ENCODE results near the gene TMSB10.

The TMSB10 gene

DNA sequence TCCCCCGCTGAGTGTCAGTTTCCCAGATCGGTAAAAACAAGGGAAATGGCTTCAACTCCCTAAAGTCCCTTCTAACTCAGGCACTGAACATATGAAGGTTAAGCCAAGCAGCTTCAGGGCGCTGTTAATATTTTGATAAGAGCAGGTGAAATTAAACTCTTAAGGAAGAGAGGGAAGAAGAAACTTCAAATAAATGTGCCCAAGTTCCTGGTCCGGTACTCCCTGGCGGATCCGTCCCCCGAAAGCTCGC is 25.1 kb upstream of the TMSB10 start:
- H3K36me3 ChIP-seq (ENCODE audit: control insufficient read depth, insufficient read depth, low read length): no peaks in the 10 kb centered on the region
- 0% methylated on average over 2 to 7 of the region's 8 CpGs for WGBS, 2 experiments (ENCODE audit: insufficient coverage in 2 of 2)
- peaks cover 7% of the 10 kb centered on the region for H3K4me1 ChIP-seq (ENCODE audit: control insufficient read depth, insufficient read depth, low read length, poor library complexity, severe bottlenecking)
- H3K27ac ChIP-seq (ENCODE audit: low read depth, low read length, severe bottlenecking): no peak overlapping the region
- H3K9me3 ChIP-seq (ENCODE audit: control insufficient read depth, low read length): no peaks in the 10 kb centered on the region
- H3K4me3 ChIP-seq (ENCODE audit: extremely low read depth, insufficient read depth, low read length, poor library complexity, severe bottlenecking): peak overlapping the region; percentile 34

DNA sequence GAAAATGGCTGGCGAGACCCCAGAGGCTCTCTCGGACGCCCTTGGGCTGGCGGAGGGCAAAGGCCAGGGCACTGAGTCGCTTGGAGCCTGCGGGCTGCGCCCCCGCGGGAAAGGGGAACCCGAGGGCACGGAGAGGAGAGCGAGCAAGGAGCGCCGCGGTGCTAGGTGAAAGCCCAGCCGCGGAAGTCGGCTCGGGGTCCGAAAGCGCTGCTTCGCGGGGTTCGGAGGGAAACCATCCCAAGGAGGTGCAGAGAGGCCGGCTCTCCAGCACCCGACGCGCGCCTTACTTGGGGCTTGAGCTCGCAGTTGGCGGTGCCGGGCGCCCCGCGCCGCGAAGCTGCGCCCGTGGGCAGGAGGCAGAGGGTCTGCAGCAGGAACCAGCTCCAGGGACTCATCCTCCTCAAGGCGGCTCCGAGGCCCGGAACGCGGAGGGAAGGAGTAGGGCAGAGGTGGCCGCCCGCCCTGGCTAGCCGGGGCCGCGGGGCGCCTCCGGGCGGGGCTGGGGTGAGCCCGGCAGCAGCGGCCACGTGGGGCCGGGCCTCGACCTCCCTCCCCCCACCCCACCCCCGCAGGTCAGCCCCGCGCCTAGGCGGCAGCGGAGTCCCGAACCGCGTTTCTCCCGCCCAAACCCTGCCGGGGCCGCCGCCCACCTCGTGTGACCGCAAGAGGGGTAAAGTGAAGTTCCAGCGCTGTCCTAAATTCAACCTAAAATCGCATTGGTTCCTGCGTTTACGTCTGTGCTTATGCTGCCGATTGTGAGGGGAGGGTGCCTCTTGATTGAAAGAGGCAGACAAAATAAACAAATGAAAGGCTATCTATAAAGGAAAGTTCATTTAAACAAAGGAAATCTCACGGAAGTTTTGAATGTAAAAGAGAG is 24.6 kb upstream of the TMSB10 start, which contains the start of gene TRABD2A:
TRABD2A (minus strand) TSS at position 440 of the 877 bp plus-strand sequence; CDS start at position 395, 45 bp downstream.
- Histone ChIP-seq H3K27ac (ENCODE audit: low read depth, low read length, severe bottlenecking) (no peak within 1 kb of the TSS), H3K36me3 (ENCODE audit: control insufficient read depth, insufficient read depth, low read length) (no peaks in the 10 kb centered on the region), H3K9me3 (ENCODE audit: control insufficient read depth, low read length) (no peaks in the 10 kb centered on the region), H3K4me1 (ENCODE audit: control insufficient read depth, insufficient read depth, low read length, poor library complexity, severe bottlenecking) (peaks cover 7% of the 10 kb centered on the region), H3K4me3 (ENCODE audit: extremely low read depth, insufficient read depth, low read length, poor library complexity, severe bottlenecking) (peak within 1 kb of the TSS; percentile 34)
- WGBS, 2 experiments (ENCODE audit: insufficient coverage in 2 of 2): 0% methylated on average over 38 to 47 of the region's 77 CpGs

DNA sequence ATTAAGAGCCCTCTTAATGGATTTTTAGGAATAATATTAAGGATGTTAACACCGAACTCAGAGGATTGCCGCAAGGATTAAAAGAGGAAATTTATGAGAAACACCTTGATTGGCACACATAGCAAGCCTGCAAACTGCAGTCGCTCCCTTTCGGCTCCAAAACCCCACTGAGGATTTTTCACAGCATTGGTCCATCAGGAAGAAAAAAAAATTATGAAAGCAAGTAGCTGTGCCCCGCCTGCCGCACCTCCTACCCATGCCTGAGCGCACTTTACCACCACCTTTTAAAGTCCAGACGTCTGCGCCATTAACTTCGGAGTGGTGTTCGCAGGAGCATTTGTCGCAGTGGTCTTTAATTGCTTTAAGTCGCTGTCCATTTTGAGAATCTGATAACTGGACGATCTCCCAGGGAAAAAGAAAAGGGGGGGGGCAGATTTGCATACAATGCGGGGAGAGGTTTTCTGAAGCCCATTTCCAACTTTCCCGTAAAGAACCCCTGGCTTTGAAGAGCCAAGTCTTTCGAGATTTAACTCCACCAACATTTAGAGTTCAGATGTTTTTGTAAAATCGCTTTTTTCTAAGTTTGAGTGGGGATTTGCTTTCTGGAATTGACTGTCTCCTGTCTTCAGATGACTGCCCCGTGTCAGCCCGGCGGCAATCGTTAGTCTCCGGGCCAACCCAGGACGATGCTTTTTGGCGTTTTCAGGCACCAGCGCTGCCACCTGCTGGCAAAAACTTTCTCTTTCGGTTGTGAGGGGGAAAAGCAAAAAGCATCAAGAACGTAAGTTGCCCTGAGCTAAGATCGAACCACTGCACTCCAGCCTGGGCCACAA is 23.7 kb upstream of the TMSB10 start:
- 1% methylated on average over 19 to 20 of the region's 29 CpGs for WGBS, 2 experiments (ENCODE audit: insufficient coverage in 2 of 2)
- H3K27ac ChIP-seq (ENCODE audit: low read depth, low read length, severe bottlenecking): no peak overlapping the region

DNA sequence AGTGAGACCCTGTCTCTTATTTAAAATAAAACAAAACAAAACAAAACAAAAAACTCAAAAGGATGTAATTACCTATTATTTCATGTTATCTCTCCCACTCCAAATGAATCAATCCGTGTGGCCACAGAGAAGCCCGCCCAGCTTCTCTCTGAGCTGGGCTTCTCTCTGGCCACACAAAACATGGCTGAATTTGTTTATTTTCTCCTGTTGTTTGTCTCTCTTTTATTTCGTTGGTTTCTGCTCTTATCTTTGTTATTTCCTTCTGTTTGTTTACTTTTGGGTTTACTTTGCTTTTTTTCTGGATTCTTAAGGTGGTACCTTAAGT is 23.1 kb upstream of the TMSB10 start:
- Histone ChIP-seq H3K36me3 (ENCODE audit: control insufficient read depth, insufficient read depth, low read length) (no peaks in the 10 kb centered on the region), H3K27ac (ENCODE audit: low read depth, low read length, severe bottlenecking) (no peak overlapping the region), H3K4me3 (ENCODE audit: extremely low read depth, insufficient read depth, low read length, poor library complexity, severe bottlenecking) (no peak overlapping the region), H3K4me1 (ENCODE audit: control insufficient read depth, insufficient read depth, low read length, poor library complexity, severe bottlenecking) (peaks cover 7% of the 10 kb centered on the region), H3K9me3 (ENCODE audit: control insufficient read depth, low read length) (no peaks in the 10 kb centered on the region)
- WGBS, 2 experiments (ENCODE audit: insufficient coverage in 2 of 2): 68 to 69% methylated on average over 2 of the region's 3 CpGs

More for the DNA sequence above, 23.7 kb upstream of the TMSB10 start:
- Histone ChIP-seq H3K4me3 (ENCODE audit: extremely low read depth, insufficient read depth, low read length, poor library complexity, severe bottlenecking) (peak overlapping the region; percentile 34), H3K36me3 (ENCODE audit: control insufficient read depth, insufficient read depth, low read length) (no peaks in the 10 kb centered on the region), H3K4me1 (ENCODE audit: control insufficient read depth, insufficient read depth, low read length, poor library complexity, severe bottlenecking) (peaks cover 7% of the 10 kb centered on the region), H3K9me3 (ENCODE audit: control insufficient read depth, low read length) (no peaks in the 10 kb centered on the region)

DNA sequence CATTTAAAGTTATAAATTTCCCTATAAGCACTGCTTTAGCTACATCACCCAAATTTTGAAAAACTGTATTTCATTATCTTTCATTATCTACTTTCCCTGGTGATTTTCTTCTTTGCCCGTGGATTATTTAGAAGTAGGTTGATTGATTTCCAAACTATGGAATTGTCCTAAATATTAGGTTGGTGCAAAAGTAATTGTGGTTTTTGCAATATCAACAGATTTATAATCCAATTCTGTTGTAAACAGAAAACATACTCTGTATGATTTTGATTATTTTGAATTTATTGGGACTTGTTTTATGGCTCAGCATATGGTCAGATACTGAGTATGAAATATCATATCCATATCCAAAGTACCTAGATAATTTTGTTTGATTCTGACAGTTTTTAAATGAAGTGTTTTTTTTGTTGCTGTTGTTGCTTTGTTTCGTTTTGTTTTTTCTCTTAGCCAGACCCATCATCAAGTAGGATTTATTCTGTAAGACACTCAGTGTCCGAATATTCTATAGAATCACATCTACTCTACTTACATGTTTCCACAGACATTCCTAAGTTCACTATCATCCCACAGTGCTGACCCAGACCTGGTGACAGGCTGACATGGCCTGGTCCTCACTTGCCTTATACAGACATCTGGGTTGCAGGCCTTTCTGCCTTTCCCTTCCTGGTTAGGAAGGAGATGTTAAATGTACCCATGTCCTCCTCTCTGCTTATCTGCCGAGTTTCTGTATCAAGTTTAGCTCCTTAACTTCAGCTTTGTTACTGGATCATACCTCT is 22.5 kb upstream of the TMSB10 start:
- WGBS, 2 experiments (ENCODE audit: insufficient coverage in 2 of 2): 75 to 80% methylated on average over 1 of the region's 4 CpGs
- H3K4me1 ChIP-seq (ENCODE audit: control insufficient read depth, insufficient read depth, low read length, poor library complexity, severe bottlenecking): peaks cover 7% of the 10 kb centered on the region
- H3K4me3 ChIP-seq (ENCODE audit: extremely low read depth, insufficient read depth, low read length, poor library complexity, severe bottlenecking): no peak overlapping the region
- H3K9me3 ChIP-seq (ENCODE audit: control insufficient read depth, low read length): no peaks in the 10 kb centered on the region
- no peak overlapping the region for H3K27ac ChIP-seq (ENCODE audit: low read depth, low read length, severe bottlenecking)
- no peaks in the 10 kb centered on the region for H3K36me3 ChIP-seq (ENCODE audit: control insufficient read depth, insufficient read depth, low read length)

DNA sequence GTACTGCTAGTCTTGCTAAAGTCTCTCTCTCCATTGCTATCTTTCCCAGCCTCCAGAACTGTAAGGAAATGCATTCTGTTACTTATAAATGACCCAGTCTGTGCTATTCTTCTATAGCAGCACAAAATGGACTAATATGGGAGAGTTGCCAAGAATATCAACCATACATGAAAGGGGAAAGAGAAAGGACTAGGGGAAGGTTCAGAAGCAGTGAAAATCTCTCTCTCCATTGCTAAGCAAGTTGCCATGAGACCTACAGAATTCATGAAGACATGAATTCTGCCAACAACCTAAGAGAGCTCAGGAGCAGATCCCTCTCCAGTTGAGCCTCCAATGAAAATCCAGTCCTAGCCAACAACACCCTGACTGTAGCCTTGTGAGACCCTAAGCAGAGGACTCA is 21.0 kb upstream of the TMSB10 start:
- no peak overlapping the region for H3K4me3 ChIP-seq (ENCODE audit: extremely low read depth, insufficient read depth, low read length, poor library complexity, severe bottlenecking)

DNA sequence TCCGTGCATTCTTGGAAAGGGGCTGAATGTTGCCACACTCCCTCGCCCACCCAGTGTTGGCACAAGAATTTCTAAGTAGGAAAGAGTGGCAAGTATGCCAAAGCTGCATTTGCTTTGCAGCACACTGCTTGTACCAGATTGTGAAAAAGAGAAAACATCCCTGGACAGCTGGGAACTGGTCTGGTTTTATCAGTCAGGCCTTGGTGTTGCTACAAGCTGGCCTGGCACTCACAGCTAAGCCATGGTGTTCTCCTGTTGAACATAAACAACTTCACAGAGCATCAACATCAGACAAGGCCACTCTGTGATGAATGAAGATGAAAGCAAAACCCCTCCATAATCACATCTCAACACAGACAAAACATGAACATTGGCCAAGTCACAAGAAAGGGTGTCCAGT is 20.3 kb upstream of the TMSB10 start:
- Histone ChIP-seq H3K4me3 (ENCODE audit: extremely low read depth, insufficient read depth, low read length, poor library complexity, severe bottlenecking) (no peak overlapping the region), H3K36me3 (ENCODE audit: control insufficient read depth, insufficient read depth, low read length) (no peaks in the 10 kb centered on the region), H3K27ac (ENCODE audit: low read depth, low read length, severe bottlenecking) (no peak overlapping the region), H3K4me1 (ENCODE audit: control insufficient read depth, insufficient read depth, low read length, poor library complexity, severe bottlenecking) (peaks cover 6% of the 10 kb centered on the region), H3K9me3 (ENCODE audit: control insufficient read depth, low read length) (no peaks in the 10 kb centered on the region)
- WGBS, 2 experiments (ENCODE audit: insufficient coverage in 2 of 2): 76% methylated on average over 2 of the region's 2 CpGs; no CpG with 5 or more reads in 1 of the 2 experiments

More for the DNA sequence above, 21.0 kb upstream of the TMSB10 start:
- no peak overlapping the region for H3K27ac ChIP-seq (ENCODE audit: low read depth, low read length, severe bottlenecking)
- H3K9me3 ChIP-seq (ENCODE audit: control insufficient read depth, low read length): no peaks in the 10 kb centered on the region
- H3K4me1 ChIP-seq (ENCODE audit: control insufficient read depth, insufficient read depth, low read length, poor library complexity, severe bottlenecking): peaks cover 7% of the 10 kb centered on the region
- no peaks in the 10 kb centered on the region for H3K36me3 ChIP-seq (ENCODE audit: control insufficient read depth, insufficient read depth, low read length)

DNA sequence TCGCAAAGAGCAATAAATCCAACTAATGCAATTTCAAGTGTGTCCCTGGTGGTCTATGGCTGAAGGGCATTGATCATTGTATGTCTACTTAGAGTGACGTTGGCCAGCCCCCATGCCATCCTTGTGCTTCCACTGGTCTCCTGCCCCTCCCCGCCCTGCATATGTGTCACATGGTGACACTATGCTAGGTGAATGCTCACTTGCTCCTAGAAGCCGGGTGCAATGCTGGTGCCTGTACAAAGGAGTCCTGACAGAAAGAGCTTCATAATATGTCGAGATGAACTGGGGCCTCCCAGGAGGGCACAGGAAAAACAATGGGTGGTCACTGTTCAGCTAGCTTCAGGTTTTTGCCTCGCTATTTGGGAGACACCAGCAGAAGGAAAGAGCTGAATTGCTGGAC is 18.7 kb upstream of the TMSB10 start:
- H3K27ac ChIP-seq (ENCODE audit: low read depth, low read length, severe bottlenecking): no peak overlapping the region
- WGBS, 2 experiments (ENCODE audit: insufficient coverage in 2 of 2): 89% methylated on average over 5 of the region's 6 CpGs
- H3K36me3 ChIP-seq (ENCODE audit: control insufficient read depth, insufficient read depth, low read length): no peaks in the 10 kb centered on the region
- H3K9me3 ChIP-seq (ENCODE audit: control insufficient read depth, low read length): no peaks in the 10 kb centered on the region
- no peak overlapping the region for H3K4me3 ChIP-seq (ENCODE audit: extremely low read depth, insufficient read depth, low read length, poor library complexity, severe bottlenecking)
- H3K4me1 ChIP-seq (ENCODE audit: control insufficient read depth, insufficient read depth, low read length, poor library complexity, severe bottlenecking): no peaks in the 10 kb centered on the region

DNA sequence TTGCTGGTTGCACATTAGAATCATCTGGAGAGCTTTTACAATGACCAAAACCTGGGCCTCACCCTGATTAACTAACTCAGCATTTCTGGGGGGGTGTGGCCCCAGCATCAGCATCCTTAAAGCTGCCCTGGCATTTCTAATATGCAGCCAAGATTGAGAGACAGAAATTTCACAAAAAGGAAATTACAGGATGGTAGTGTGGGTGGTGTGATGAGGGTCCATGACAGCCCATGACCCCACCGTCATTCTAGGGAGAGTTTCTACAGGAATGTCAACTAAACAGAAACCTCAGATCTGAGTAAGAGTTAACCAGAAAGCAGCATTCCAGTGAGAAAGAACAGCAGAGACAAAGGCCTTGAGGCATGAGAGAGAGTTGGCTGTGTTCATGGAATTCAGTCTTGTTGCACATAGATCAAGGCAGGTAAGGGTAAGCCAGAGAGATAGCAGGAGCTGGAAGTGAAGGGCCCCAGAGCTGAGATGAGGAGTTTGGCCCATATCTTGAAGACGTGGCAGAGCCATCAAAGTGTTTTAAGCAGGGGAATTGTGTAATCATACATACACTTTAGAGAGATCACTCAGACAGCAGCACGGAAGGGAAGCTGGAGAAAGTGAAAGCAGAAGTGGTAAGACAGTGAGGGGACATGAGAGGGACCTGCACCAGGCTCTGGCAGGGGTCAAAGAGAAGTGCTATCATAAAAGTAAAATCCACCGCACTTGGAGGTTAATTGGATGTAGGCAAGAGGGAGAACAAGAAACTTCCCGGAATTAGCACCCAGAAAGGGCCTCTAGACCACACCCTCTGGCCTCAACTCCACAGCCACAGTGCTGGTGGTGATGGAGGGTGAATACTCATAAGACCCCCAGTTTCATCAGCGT is 16.8 kb upstream of the TMSB10 start:
- Histone ChIP-seq H3K4me3 (ENCODE audit: extremely low read depth, insufficient read depth, low read length, poor library complexity, severe bottlenecking) (no peak overlapping the region), H3K27ac (ENCODE audit: low read depth, low read length, severe bottlenecking) (no peak overlapping the region), H3K36me3 (ENCODE audit: control insufficient read depth, insufficient read depth, low read length) (no peaks in the 10 kb centered on the region), H3K9me3 (ENCODE audit: control insufficient read depth, low read length) (no peaks in the 10 kb centered on the region), H3K4me1 (ENCODE audit: control insufficient read depth, insufficient read depth, low read length, poor library complexity, severe bottlenecking) (no peaks in the 10 kb centered on the region)
- 79 to 100% methylated on average over 1 to 2 of the region's 6 CpGs for WGBS, 2 experiments (ENCODE audit: insufficient coverage in 2 of 2)

DNA sequence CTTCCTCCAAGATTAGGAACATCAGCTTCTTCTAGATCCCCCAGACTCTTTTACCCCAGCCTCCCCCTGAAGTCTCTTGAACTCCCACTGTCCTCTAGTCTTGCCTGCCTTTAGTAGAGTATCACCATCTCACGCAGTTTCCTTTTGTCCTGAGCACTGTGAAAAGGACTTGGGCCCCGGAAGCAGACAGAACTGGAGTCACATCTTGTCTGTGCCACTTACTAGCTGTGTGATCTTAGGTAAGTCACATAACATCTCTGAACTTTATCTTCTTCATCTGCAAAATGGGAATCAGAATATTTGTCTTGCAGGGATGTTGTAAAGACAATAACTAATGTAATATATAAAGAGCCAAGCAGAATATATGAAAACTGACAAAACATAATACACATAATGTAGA is 16.1 kb upstream of the TMSB10 start:
- no peaks in the 10 kb centered on the region for H3K36me3 ChIP-seq (ENCODE audit: control insufficient read depth, insufficient read depth, low read length)
- H3K27ac ChIP-seq (ENCODE audit: low read depth, low read length, severe bottlenecking): no peak overlapping the region
- no peaks in the 10 kb centered on the region for H3K9me3 ChIP-seq (ENCODE audit: control insufficient read depth, low read length)
- WGBS, 2 experiments (ENCODE audit: insufficient coverage in 2 of 2): 86 to 100% methylated on average over 1 of the region's 2 CpGs
- peaks cover 5% of the 10 kb centered on the region for H3K4me1 ChIP-seq (ENCODE audit: control insufficient read depth, insufficient read depth, low read length, poor library complexity, severe bottlenecking)
- H3K4me3 ChIP-seq (ENCODE audit: extremely low read depth, insufficient read depth, low read length, poor library complexity, severe bottlenecking): no peak overlapping the region

Measured in mesodermal cell (in vitro differentiated cells).